ENCODE results near the gene CCDC34. TPM values are rescaled to one million over a fixed set of nuclear protein-coding genes. Genes with fewer than 3 reads are reported as not detected.

The CCDC34 gene
- total RNA-seq, 4 donors from 2014 or later, result 2.6 to 4.8 (median 3.9) TPM; not detected in 1

GRCh38 chr11:27380771-27381170 is 17.8 kb upstream of the CCDC34 start:
- H3K27me3 ChIP-seq, result no peaks in the 10 kb centered on the region
- peaks cover 0 to 48% (median 0%) of the 10 kb centered on the region in 3 donors for H3K36me3 ChIP-seq
- no peak for DNase-seq
- H3K27ac ChIP-seq, result no peak overlapping the region
- H3K9me3 ChIP-seq, result no peaks in the 10 kb centered on the region
- no peak for TF ChIP-seq CTCF (IDR thresholded peaks at IDR 0.05)
- no peak for TF ChIP-seq POLR2A (IDR thresholded peaks at IDR 0.05)
- H3K4me3 ChIP-seq, result no peak overlapping the region
- H3K4me1 ChIP-seq, result no peaks in the 10 kb centered on the region

GRCh38 chr11:27379449-27379848 is 16.4 kb upstream of the CCDC34 start:
- no peak overlapping the region for H3K4me3 ChIP-seq
- no peak for TF ChIP-seq POLR2A (IDR thresholded peaks at IDR 0.05)
- no peak for TF ChIP-seq CTCF (IDR thresholded peaks at IDR 0.05)
- no peaks in the 10 kb centered on the region for H3K27me3 ChIP-seq
- no peak for DNase-seq
- H3K36me3 ChIP-seq, result peaks cover 0 to 48% (median 0%) of the 10 kb centered on the region in 3 donors
- H3K9me3 ChIP-seq, result no peaks in the 10 kb centered on the region
- H3K4me1 ChIP-seq, result no peaks in the 10 kb centered on the region
- H3K27ac ChIP-seq, result no peak overlapping the region

GRCh38 chr11:27375370-27375769 is 12.4 kb upstream of the CCDC34 start:
- H3K4me3 ChIP-seq, result no peak overlapping the region
- no peaks in the 10 kb centered on the region for H3K4me1 ChIP-seq
- no peak overlapping the region for H3K27ac ChIP-seq
- TF ChIP-seq CTCF (IDR thresholded peaks at IDR 0.05) (no peak), POLR2A (IDR thresholded peaks at IDR 0.05) (no peak)
- H3K36me3 ChIP-seq, result peaks cover 0 to 51% (median 0%) of the 10 kb centered on the region in 3 donors
- H3K27me3 ChIP-seq, result no peaks in the 10 kb centered on the region
- no peak for DNase-seq
- no peaks in the 10 kb centered on the region for H3K9me3 ChIP-seq

DNA sequence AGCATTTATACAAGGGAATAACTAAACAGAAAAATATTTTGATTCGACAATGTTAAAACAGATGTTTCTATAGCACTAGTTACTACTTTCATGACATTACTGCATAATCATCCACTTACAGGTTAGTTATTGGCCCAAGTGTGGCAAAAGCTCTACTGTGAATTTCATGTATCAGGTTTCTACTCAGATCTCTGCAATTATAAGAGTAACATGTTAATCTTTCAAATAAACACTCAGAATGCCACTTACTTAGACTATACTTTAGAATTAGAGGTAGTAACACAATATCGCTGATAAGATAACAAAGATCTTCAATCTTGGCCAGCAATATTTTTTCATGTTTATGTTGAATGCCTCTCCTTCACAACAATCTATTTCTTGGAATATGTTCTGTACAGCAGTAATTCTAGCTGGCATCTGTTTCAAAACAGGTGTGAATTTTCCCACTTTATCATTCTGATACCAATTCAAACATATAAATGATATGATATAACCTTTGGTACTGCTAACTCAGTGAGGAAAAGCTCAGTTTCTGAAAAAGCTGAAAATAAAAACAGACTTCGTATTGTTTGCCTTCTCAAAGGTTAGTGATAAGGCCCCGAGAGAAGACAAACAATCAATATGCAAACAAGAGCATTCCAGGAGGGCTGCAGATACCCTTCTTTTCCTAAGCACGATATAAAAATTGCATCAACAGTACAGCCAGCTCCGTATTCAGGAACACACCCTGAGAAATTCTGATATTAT is 11.0 kb upstream of the CCDC34 start:
- H3K27me3 ChIP-seq, result no peaks in the 10 kb centered on the region
- H3K4me3 ChIP-seq, result no peak overlapping the region
- no peak overlapping the region for H3K27ac ChIP-seq
- no peak for TF ChIP-seq POLR2A (IDR thresholded peaks at IDR 0.05)
- no peak for TF ChIP-seq CTCF (IDR thresholded peaks at IDR 0.05)
- H3K9me3 ChIP-seq, result no peaks in the 10 kb centered on the region
- no peaks in the 10 kb centered on the region for H3K4me1 ChIP-seq
- peaks cover 0 to 43% (median 0%) of the 10 kb centered on the region in 3 donors for H3K36me3 ChIP-seq
- no peak for DNase-seq

- H3K4me3 ChIP-seq, result no peak overlapping the region
- H3K27me3 ChIP-seq, result no peaks in the 10 kb centered on the region
- DNase-seq, result no peak
- TF ChIP-seq POLR2A (IDR thresholded peaks at IDR 0.05) (no peak), CTCF (IDR thresholded peaks at IDR 0.05) (no peak)
- no peaks in the 10 kb centered on the region for H3K4me1 ChIP-seq
- no peaks in the 10 kb centered on the region for H3K9me3 ChIP-seq
- H3K27ac ChIP-seq, result no peak overlapping the region
- peaks cover 0 to 39% (median 0%) of the 10 kb centered on the region in 3 donors for H3K36me3 ChIP-seq
These were observed 10.4 kb upstream of the CCDC34 start for GRCh38 chr11:27373392-27373791.

All from Peyer's patch (tissue), 4 donors.